ENCODE results near the gene ALOXE3. TPM values are rescaled to one million over a fixed set of nuclear protein-coding genes. Genes with fewer than 3 reads are reported as not detected.

The ALOXE3 gene
- total and polyA plus RNA-seq, 2 of the 8 experiments (the other 6 are each of a cell fraction or from before 2014, with no cell fraction given) = 0.26 TPM; not detected in 1

DNA sequence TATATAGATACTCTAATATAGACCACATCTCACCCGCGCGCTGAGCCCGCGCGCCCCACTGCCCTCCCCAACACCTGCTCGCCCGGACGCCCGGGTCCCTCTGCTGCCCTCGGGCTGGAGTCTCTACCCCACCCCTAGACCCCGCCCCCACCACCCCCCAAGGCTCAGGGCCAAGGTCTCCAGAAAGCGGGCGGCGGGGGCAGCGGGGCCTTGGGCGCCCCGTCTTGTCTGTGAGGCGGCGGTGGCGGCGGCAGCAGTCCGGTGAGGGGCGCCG lies 3.0 kb upstream of the ALOXE3 start:
- H3K9me3 ChIP-seq (ENCODE audit: insufficient read depth in 2 of 2, low read depth in 1 of 2, low read length in 1 of 2) = no peaks in the 10 kb centered on the region
- H3K4me1 ChIP-seq (replicated peaks in 1 of 4; ENCODE audit: control insufficient read depth in 3 of 4, insufficient read depth in 4 of 4, low read length in 3 of 4) = peaks cover 0 to 23% (median 13%) of the 10 kb centered on the region in 4 experiments; a peak in 6 of 7 replicates
- H3K14ac ChIP-seq (ENCODE audit: insufficient read length) = no peak overlapping the region
- no peak overlapping the region for H3K27ac ChIP-seq (ENCODE audit: low read depth, low read length)
- H3K4me3 ChIP-seq (ENCODE audit: extremely low read depth in 1 of 4, insufficient read depth in 2 of 4, low read depth in 3 of 4, low read length in 4 of 4) = peak overlapping the region; percentile 54 to 89 (median 82)
- H2AK5ac ChIP-seq (ENCODE audit: low read depth, low read length) = no peak overlapping the region
- FAIRE-seq (no peak), DNase-seq (ENCODE audit: low read depth in 1 of 2, low spot score in 2 of 2) (no peak)
- no peak overlapping the region for H3K4ac ChIP-seq (replicated peaks; ENCODE audit: insufficient read length, low read depth, low read length)
- H2BK15ac ChIP-seq (ENCODE audit: low read length) = no peak overlapping the region
- no peak overlapping the region for H4K8ac ChIP-seq (ENCODE audit: extremely low read depth, insufficient read depth, low read length)
- no peak overlapping the region for H4K91ac ChIP-seq (replicated peaks; ENCODE audit: insufficient read length, low read length)
- CTCF ChIA-PET (ENCODE audit: partially characterized antibody) = interaction anchor here (0.8 to 5.3 kb wide), 3 partner anchors 11 to 38 kb away, joined by 3 to 54 read pairs (median 10); partner anchors contain the start of gene VAMP2
- WGBS, 2 experiments (ENCODE audit: extremely low coverage in 1 of 2, insufficient coverage in 1 of 2, insufficient read length in 1 of 2, insufficient replicate concordance in 2 of 2, low coverage in 1 of 2, low lambda C conversion rate in 2 of 2, missing lambda C conversion rate in 1 of 2) = 0% methylated on average over 2 of the region's 25 CpGs; no CpG with 5 or more reads in 1 of the 2 experiments
- H2BK5ac ChIP-seq (ENCODE audit: low read depth, low read length) = no peak overlapping the region
- H3K79me2 ChIP-seq (ENCODE audit: control insufficient read depth in 1 of 2, insufficient read depth in 2 of 2, low read length in 2 of 2) = no peaks in the 10 kb centered on the region
- H2BK20ac ChIP-seq (ENCODE audit: low read length) = no peak overlapping the region
- no peak overlapping the region for H3K9ac ChIP-seq (replicated peaks in 1 of 4; ENCODE audit: extremely low read depth in 1 of 4, low read depth in 3 of 4, low read length in 3 of 4)
- H3K36me3 ChIP-seq (ENCODE audit: control insufficient read depth in 2 of 4, insufficient read depth in 4 of 4, low read length in 3 of 4) = no peaks in the 10 kb centered on the region
- no peak overlapping the region for H4K5ac ChIP-seq (ENCODE audit: insufficient read length, low read depth, low read length)
- TF ChIP-seq RBBP5 (IDR thresholded peaks at IDR 0.05; ENCODE audit: borderline replicate concordance, low read depth, low read length) = no peak
- TF ChIP-seq JUND (IDR thresholded peaks at IDR 0.05; ENCODE audit: low read length) = no peak
- TF ChIP-seq TAF7 (optimal IDR thresholded peaks at IDR 0.05; ENCODE audit: borderline replicate concordance, low read depth, low read length) = no peak
- TF ChIP-seq SRF (IDR thresholded peaks at IDR 0.05; ENCODE audit: low read depth, low read length) = no peak
- TF ChIP-seq EP300 (IDR thresholded peaks at IDR 0.05; ENCODE audit: borderline replicate concordance in 1 of 2, low read depth in 2 of 2, low read length in 2 of 2) = no peak
- no peak for TF ChIP-seq TBP (IDR thresholded peaks at IDR 0.05; ENCODE audit: low read depth, low read length)
- no peak for TF ChIP-seq SP4 (IDR thresholded peaks at IDR 0.05; ENCODE audit: low read length)
- no peak for TF ChIP-seq CHD1 (IDR thresholded peaks at IDR 0.05; ENCODE audit: low read depth, low read length)
- no peak for TF ChIP-seq CTBP2 (IDR thresholded peaks at IDR 0.05; ENCODE audit: borderline replicate concordance, insufficient read depth, insufficient read length, low read length)
- no peak for TF ChIP-seq BACH1 (IDR thresholded peaks at IDR 0.05; ENCODE audit: low read length)
- no peak for TF ChIP-seq SIN3A (conservative IDR thresholded peaks at IDR 0.05 in 1 of 2, IDR thresholded peaks at IDR 0.05 in 1 of 2; ENCODE audit: low read depth in 1 of 2, low read length in 2 of 2)
- no peak for TF ChIP-seq CBX8 (IDR thresholded peaks at IDR 0.05; ENCODE audit: borderline replicate concordance, low read depth, low read length)
- TF ChIP-seq CBX5 (IDR thresholded peaks at IDR 0.05; ENCODE audit: low read depth, low read length) = no peak
- peaks cover 37 to 55% (median 54%) of the 10 kb centered on the region in 4 experiments for H3K27me3 ChIP-seq (replicated peaks in 1 of 4; ENCODE audit: control insufficient read depth in 3 of 4, extremely low read depth in 1 of 4, insufficient read depth in 3 of 4, low read length in 3 of 4)
- H2BK12ac ChIP-seq (ENCODE audit: low read depth, low read length) = no peak overlapping the region
- no peak overlapping the region for H3K56ac ChIP-seq (replicated peaks; ENCODE audit: insufficient read length, low read depth, low read length)
- H2AFZ ChIP-seq (ENCODE audit: low read length) = no peak overlapping the region
- peaks cover 5 to 6% of the 10 kb centered on the region in 2 experiments for H4K20me1 ChIP-seq (replicated peaks in 1 of 2; ENCODE audit: control insufficient read depth in 1 of 2, insufficient read depth in 2 of 2, low read length in 2 of 2)
- POLR2A ChIA-PET (ENCODE audit: partially characterized antibody) = interaction anchor here (1.0 to 7.6 kb wide), 6 partner anchors 16 to 167 kb away, joined by 3 to 49 read pairs (median 6); partner anchors contain the start of gene RANGRF
- H2BK120ac ChIP-seq (replicated peaks; ENCODE audit: low read depth, low read length) = no peak overlapping the region
- H3K79me1 ChIP-seq (ENCODE audit: low read depth, low read length) = no peaks in the 10 kb centered on the region
- H3K23ac ChIP-seq (ENCODE audit: insufficient read length) = no peak overlapping the region
- peaks cover 46% of the 10 kb centered on the region for H3K23me2 ChIP-seq (ENCODE audit: low read depth, low read length)
- no peak overlapping the region for H3K18ac ChIP-seq (ENCODE audit: extremely low read depth, low read length)
- H3K4me2 ChIP-seq (ENCODE audit: insufficient read depth in 1 of 2, low read depth in 2 of 2, low read length in 2 of 2) = peak overlapping the region; percentile 88 to 93

Data from H1 (cell line).